GM12891 (cell line): ENCODE measurements around the gene OR2G2.

Source experiments
- POLR2A ChIP-seq: IDR thresholded peaks from 2 replicates; pipeline ENCODE4 v1.6.1; 2011; ENCODE audit warnings: low read depth, low read length, control low read depth
- POLR2AphosphoS5 ChIP-seq: IDR thresholded peaks from 2 replicates; pipeline ENCODE4 v1.6.1; 2011; ENCODE audit warnings: low read depth, low read length, control low read depth
- POU2F2 ChIP-seq: IDR thresholded peaks from 2 replicates; pipeline ENCODE4 v1.6.1; 2011; ENCODE audit warnings: low read depth, mild to moderate bottlenecking, control low read depth, low read length, moderate library complexity

GRCh38 chr1:247605286-247605685, 17.1 kb downstream of the OR2G2 start, which contains the start of gene OR2G3:
- TF ChIP-seq POLR2AphosphoS5 (no peak), POU2F2 (no peak), POLR2A (no peak)
